PC-3 (cell line): ENCODE measurements around the gene PGAP6.
"Not testable (repeated sequence)": the region's sequence is repeated elsewhere in the genome, so short reads cannot be mapped to it uniquely, and the experiment has no call there.

Experiments used
- EZH2 ChIP-seq: fragments of 300-600 bp; sonication (generic); IDR thresholded peaks from one replicate; pipeline ENCODE4 v1.6.1; 2017; ENCODE audit warnings: antibody characterized with exemption, mild to moderate bottlenecking, low read length; ENCODE audit not compliant: unreplicated experiment
- EZH2phosphoT487 ChIP-seq: fragments of 300-600 bp; sonication (generic); IDR thresholded peaks from 2 replicates; pipeline ENCODE4 v1.6.1; 2018; ENCODE audit warnings: mild to moderate bottlenecking, antibody characterized with exemption, low read length, borderline replicate concordance
- TF ChIP-seq, protein P1 (sequence below): fragments of 300-600 bp; sonication (generic); conservative IDR thresholded peaks from 2 replicates; pipeline ENCODE4 v1.5.1; 2017; ENCODE audit warnings: antibody characterized with exemption, low read depth, mild to moderate bottlenecking, low read length

DNA sequence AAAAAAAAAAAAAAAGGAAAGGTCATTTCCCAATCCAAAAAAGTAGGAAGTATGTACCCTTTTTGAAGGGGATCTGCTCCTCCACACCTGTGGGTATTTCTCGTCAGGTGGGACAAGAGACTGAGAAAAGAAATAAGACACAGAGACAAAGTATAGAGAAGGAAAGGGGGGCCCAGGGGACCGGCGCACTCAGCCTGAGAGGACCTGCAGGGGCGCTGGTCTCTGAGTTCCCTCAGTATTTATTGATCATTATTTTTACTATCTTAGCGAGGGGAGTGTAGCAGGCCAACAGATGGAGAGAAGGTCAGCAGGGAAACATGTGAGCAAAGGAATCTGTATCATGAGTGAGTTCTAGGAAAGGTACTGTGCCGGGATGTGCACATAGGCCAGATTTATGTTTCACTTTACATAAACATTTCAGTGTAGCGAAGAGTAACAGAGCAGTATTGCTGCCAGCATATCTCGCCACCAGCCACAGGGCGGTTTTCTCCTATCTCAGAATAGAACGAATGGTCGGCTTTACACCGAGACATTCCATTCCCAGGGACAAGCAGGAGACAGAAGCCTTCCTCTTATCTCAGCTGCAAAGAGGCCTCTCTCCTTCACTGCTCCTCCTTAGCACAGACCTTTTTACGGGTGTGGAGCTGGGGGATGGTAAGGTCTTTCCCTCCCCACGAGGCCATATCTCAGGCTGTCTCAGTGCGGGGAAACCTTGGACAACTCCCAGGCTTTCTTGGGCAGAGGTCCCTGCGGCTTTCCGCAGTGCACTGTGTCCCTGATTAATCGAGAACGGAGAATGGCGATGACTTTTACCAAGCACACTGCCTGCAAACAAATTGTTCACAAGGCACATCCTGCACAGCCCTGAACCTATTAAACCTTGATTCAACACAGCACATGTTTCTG, 6.2 kb upstream of the PGAP6 start:
- TF ChIP-seq, protein P1, sequence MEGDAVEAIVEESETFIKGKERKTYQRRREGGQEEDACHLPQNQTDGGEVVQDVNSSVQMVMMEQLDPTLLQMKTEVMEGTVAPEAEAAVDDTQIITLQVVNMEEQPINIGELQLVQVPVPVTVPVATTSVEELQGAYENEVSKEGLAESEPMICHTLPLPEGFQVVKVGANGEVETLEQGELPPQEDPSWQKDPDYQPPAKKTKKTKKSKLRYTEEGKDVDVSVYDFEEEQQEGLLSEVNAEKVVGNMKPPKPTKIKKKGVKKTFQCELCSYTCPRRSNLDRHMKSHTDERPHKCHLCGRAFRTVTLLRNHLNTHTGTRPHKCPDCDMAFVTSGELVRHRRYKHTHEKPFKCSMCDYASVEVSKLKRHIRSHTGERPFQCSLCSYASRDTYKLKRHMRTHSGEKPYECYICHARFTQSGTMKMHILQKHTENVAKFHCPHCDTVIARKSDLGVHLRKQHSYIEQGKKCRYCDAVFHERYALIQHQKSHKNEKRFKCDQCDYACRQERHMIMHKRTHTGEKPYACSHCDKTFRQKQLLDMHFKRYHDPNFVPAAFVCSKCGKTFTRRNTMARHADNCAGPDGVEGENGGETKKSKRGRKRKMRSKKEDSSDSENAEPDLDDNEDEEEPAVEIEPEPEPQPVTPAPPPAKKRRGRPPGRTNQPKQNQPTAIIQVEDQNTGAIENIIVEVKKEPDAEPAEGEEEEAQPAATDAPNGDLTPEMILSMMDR, result 0 out of 2 replicates have a peak, but pooled peaks have one; percentile 10
- TF ChIP-seq EZH2phosphoT487, EZH2: not testable (repeated sequence)
